ACC112 (cell line): Measurements from ENCODE around the gene CD320.
"Not testable (repeated sequence)": the region's sequence is repeated elsewhere in the genome, so short reads cannot be mapped to it uniquely, and the experiment has no call there.

Source experiments
- H2AFZ ChIP-seq: fragments of 200-600 bp; sonication (generic); one replicate; pipeline ENCODE4 v1.6.0; 2017; ENCODE audit warnings: antibody characterized with exemption, low read length; ENCODE audit not compliant: unreplicated experiment
- H3K27ac ChIP-seq: fragments of 200-600 bp; sonication (generic); 2 replicates; pipeline ENCODE4 v1.5.1; 2014; ENCODE audit warnings: low read depth, mild to moderate bottlenecking, antibody characterized with exemption, low read length, moderate library complexity
- H3K27me3 ChIP-seq: fragments of 200-600 bp; sonication (generic); 2 replicates; pipeline ENCODE4 v1.6.1; 2014; ENCODE audit warnings: mild to moderate bottlenecking, antibody characterized with exemption, low read length, moderate library complexity, mixed read lengths; ENCODE audit not compliant: insufficient read depth
- H3K36me3 ChIP-seq: fragments of 200-600 bp; sonication (generic); 2 replicates; pipeline ENCODE4 v1.6.1; 2016; ENCODE audit warnings: mild to moderate bottlenecking, antibody characterized with exemption, low read length, moderate library complexity, mixed read lengths; ENCODE audit not compliant: insufficient read depth
- H3K4me1 ChIP-seq: fragments of 200-600 bp; sonication (generic); one replicate; pipeline ENCODE4 v1.6.1; 2016; ENCODE audit warnings: low read length, mixed read lengths; ENCODE audit not compliant: insufficient read depth, unreplicated experiment, control insufficient read depth
- H3K4me3 ChIP-seq: fragments of 200-600 bp; sonication (generic); 2 replicates; pipeline ENCODE4 v1.5.1; 2014; ENCODE audit warnings: mild to moderate bottlenecking, low read depth, low read length
- H3K79me2 ChIP-seq: fragments of 200-600 bp; sonication (generic); one replicate; pipeline ENCODE4 v1.6.0; 2016; ENCODE audit warnings: low read length; ENCODE audit not compliant: control insufficient read depth, unreplicated experiment, insufficient read depth

The CD320 gene

DNA sequence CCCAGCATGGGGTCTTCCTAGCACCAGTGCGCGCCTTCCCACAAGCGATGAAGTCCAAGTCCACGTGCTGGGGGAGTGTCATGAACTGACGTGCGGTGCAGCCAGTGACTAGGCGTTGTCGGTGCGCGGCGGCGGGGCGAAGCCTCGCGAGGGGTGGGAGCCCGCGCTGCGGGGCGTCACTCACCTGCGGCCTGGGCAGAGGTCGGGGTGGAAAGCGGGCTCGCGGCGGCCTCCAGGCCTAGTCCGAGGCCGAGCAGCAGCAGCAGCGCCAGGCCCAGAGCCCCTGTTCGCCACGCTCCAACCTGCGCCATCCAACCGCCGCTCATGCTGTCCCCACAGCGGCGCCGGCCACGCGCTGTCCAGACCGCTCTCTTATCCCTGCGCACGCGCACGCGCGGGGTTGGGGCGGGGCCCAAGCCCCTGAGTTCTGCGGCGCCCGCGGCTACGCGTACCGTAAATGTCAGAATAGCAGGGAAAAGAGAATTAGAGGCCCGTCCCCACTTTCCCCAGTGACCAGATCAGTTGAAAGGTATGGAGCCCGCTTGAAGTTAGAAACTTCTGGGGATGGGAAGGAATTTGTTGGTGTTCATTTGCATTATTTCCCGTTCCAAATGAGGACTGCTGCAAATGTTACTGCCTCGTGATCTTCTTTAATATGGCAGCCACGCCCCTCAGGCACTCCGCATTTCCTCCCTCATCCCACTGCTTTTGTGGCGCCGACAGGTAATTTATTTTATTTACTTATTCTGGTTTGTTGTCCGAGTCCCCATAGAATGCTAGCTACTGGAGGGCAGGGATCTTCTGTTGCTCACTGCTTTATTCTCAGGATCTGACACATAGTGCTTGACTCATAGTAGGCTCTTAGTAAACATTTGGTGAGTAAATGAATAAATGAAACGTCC, at the start of gene CD320:
Gene CD320, minus strand, starts transcription at position 394 of the 902 bp plus-strand sequence. Its CDS starts 68 bp downstream, at position 326.
- Histone ChIP-seq H3K27ac (peak within 1 kb of the TSS; percentile 52; the same call in 1 of the 2 replicates), H3K4me1 (no peaks in the 10 kb centered on the region), H3K36me3 (no peaks in the 10 kb centered on the region), H3K27me3 (no peaks in the 10 kb centered on the region), H3K79me2 (peaks cover 3% of the 10 kb centered on the region), H2AFZ (no peak within 1 kb of the TSS), H3K4me3 (peak within 1 kb of the TSS; percentile 89)

DNA sequence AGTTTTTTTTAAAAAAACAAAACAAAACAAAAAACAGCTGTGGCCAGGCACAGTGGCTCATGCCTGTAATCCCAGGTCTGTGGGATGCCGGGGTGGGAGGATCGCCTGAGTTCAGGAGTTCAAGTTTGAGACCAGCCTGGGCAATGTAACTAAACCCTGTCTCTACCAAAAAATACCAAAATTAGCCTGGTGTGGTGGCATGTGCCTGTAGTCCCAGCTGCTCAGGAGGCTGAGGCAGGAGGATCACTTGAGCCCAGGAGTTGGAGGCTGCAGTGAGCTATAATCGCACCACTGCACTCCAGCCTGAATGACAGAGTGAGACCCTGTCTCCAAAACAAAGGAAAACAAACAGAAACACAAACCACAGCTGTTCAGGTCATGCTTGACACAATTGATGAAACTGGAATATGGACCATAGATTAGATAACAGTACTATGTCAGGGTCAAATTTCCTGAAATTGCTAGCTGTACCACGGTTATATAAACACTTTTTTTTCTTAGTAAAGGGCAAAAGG, 48.9 kb upstream of the CD320 start:
- H3K4me1 ChIP-seq: peaks cover 27% of the 10 kb centered on the region

DNA sequence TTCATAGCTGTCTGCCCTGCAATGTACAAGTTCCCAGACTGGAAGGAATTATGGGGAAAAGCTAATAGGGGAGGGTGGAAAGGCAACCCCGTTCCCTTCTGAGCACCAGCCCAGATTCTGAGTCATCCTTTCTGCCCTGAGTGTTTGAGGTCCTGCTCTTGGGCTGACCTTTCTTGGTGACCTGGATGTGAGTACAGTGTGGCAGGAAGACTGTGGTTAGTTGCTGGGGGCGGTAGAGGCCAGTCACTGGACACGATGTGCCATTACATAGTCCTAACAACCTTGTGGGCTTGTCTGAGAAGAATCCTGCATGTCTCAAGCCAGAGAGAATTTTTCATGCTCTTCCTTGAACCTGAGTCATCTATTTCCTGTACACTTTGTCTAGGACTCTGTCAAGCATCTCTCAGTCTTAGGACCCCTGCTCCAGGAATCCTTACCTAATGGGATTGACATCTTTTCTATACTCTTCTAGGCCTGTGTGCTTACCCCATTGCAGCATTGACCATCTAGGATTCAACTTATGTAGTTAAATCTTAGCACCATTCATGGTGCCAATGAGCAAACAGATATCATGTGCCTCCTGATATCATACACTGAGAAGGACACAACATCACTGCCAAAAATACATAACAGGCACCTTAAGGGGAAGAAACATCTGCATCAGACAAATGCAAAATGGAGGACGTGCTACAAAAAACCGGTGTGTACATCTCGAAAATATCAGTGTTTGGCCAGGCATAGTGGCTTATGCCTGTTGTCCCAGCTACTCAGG, 47.7 kb upstream of the CD320 start:
- H3K4me1 ChIP-seq: peaks cover 24% of the 10 kb centered on the region

More for the DNA sequence above, 48.9 kb upstream of the CD320 start:
- Histone ChIP-seq H3K27ac (peak overlapping the region; percentile 98), H2AFZ (no peak overlapping the region), H3K36me3 (no peaks in the 10 kb centered on the region), H3K4me3 (no peak overlapping the region), H3K79me2 (no peaks in the 10 kb centered on the region), H3K27me3 (no peaks in the 10 kb centered on the region)

DNA sequence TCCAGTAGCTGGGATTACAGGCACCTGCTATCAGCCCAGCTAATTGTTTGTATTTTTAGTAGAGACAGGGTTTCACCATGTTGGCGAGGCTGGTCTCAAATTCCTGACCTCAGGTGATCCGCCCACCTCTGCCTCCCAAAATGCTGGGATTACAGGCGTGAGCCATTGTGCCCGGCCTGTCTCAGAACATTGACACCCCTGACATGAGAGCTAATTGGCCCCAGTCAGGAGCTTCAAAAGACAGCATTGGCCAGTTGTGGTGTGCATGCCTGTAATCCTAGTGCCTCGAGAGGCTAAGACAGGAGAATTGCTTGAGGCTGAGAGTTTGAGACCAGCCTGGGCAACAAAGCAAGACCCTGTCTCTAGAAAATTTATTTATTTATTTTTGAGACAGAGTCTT, 44.7 kb upstream of the CD320 start:
- not testable (repeated sequence) for H3K36me3 ChIP-seq, H2AFZ ChIP-seq, H3K27ac ChIP-seq, H3K4me3 ChIP-seq, H3K27me3 ChIP-seq, H3K79me2 ChIP-seq
- H3K4me1 ChIP-seq: peaks cover 18% of the 10 kb centered on the region

More for the DNA sequence above, 47.7 kb upstream of the CD320 start:
- Histone ChIP-seq H3K4me3 (peak overlapping the region; percentile 47; the same call in 1 of the 2 replicates), H3K79me2 (no peaks in the 10 kb centered on the region), H2AFZ (no peak overlapping the region), H3K36me3 (no peaks in the 10 kb centered on the region), H3K27me3 (no peaks in the 10 kb centered on the region), H3K27ac (peak overlapping the region; percentile 98)

DNA sequence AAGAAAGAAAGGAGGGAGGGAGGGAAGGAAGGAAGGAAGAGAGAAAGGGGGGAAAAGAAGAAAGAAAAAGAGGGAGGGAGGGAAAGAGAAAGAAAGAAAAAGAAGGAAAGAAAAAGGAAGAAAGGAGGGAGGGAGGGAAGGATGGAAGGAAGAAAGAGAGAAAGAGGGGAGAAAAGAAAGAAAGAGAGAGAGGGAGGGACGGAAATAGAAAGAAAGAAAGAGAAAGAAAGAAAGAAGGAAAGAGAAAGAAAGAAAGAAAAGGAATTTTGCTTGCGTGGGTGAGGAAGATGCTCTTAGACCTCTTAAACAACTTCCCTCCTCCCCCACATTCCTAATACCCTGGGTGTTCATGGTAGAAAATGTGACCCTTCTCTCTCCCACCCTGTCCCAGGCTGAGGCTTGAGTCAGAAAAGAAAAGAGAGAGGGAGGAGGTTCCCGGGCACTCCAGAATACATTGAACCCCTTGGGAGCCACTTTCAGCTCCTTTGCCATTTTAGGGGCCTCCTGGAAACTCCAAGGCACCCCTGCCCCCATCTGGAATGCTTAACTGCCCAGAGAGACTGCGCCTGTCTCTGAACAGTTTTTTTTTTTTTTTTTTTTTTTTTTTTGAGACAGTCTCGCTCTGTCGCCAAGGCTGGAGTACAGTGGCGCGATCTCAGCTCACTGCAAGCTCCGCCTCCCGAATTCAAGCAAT, 44.1 kb upstream of the CD320 start:
- H3K27ac ChIP-seq: no peak overlapping the region
- H3K4me3 ChIP-seq: peak overlapping the region; percentile 55
- no peaks in the 10 kb centered on the region for H3K79me2 ChIP-seq
- peaks cover 18% of the 10 kb centered on the region for H3K4me1 ChIP-seq
- peak overlapping the region; percentile 12 for H2AFZ ChIP-seq
- no peaks in the 10 kb centered on the region for H3K27me3 ChIP-seq
- H3K36me3 ChIP-seq: no peaks in the 10 kb centered on the region

DNA sequence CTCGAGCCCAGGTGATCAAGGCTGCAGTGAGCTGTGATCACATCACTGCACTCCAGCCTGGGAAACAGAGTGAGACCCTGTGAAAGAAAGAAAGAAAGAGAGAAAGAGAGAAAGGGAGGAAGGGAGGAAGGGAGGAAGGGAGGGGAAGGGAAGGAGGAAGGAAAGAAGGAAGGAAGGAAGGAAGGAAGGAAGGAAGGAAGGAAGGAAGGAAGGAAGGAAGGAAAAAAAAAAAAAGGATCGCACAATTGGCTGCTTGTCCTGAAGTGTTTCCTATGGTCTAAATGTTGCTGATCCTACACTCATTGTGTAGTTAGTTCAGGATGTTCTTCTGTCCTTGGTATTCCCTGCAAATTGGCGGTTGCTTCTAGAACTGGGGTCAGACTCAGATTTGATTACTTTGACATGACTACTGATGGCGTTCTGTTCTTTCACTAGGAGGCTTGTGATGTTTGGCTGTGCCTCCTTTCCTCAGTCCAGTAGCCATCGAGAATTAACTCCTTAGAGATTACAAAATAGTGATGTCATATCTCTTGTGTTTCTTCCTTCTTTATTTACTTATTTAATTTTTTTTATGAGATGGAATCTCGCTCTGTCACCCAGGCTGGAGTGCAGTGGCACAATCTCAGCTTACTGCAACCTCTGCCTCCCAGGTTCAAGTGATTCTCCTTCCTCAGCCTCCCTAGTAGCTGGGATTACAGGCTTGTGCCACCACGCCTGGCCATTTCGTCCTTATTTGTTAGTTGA, 41.6 kb upstream of the CD320 start:
- not testable (repeated sequence) for H3K36me3 ChIP-seq, H3K4me1 ChIP-seq, H3K27me3 ChIP-seq, H2AFZ ChIP-seq, H3K79me2 ChIP-seq, H3K27ac ChIP-seq, H3K4me3 ChIP-seq

DNA sequence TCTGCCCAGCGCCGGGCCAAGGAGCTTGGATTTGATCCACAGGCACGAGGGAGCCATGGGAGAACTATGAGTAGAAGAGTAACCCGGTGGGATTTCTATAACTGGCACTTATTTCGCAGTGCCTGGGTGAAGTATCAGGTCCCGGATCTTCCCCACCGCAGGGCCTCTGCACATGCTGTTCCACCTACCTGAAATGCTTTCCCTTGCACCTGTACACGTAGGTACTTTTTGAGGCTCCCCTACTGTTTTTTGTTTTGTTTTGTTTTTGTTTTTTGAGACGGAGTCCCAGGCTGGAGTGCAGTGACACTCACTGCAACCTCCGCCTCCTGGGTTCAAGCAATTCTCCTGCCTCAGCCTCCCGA, 35.3 kb upstream of the CD320 start:
- no peaks in the 10 kb centered on the region for H3K4me1 ChIP-seq
- H3K4me3 ChIP-seq: peak overlapping the region; percentile 63; the same call in 1 of the 2 replicates
- H3K27ac ChIP-seq: no peak overlapping the region
- no peak overlapping the region for H2AFZ ChIP-seq
- H3K27me3 ChIP-seq: peaks cover 10% of the 10 kb centered on the region; the same call in 1 of the 2 replicates
- H3K36me3 ChIP-seq: no peaks in the 10 kb centered on the region
- no peaks in the 10 kb centered on the region for H3K79me2 ChIP-seq

DNA sequence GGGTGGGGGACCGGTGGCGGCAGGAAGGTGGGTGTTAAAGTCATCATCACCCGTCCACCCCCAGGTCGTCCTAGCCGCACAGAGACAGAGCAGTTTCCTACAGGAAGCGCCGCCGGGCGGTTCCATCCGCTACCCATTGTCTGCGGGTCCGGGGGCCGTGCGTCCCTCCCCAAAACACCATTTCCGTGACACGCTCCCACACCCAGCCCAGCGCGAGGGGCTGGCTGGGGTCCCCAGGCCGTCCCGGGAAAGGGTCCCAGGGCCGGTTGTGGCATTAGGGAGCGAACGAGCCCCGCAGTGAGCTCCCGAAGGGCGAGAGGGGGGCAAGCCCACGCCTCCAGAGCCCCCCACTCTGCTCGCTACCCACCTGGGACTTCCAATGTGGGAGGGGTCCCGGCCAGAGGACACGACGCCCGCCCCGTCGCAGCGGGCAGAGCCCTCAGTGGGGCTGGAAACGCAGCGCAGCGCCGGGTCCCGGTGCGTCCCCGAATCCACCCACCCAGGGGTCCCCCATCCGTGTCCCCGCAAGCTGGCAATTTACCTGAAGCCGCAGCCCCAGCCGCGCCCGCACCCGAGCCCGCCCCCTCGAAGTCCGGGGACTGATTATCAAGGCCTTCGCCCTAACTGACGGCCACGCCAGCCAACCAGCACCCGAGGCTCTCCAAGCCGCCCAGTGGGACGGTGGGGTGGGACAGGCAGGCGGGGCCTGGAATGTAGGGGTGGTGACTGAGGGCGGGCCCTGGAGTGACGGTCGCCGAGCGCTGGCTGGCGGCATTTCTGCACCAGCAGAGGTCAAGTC, 34.7 kb upstream of the CD320 start, which contains the start of gene KANK3:
Gene KANK3, minus strand, starts transcription at position 579 of the 799 bp plus-strand sequence. CDS start 5,434 bp downstream, outside the sequence.
- peaks cover 10% of the 10 kb centered on the region; the same call in 1 of the 2 replicates for H3K27me3 ChIP-seq
- H3K27ac ChIP-seq: no peak within 1 kb of the TSS
- H3K79me2 ChIP-seq: no peaks in the 10 kb centered on the region
- no peaks in the 10 kb centered on the region for H3K36me3 ChIP-seq
- no peaks in the 10 kb centered on the region for H3K4me1 ChIP-seq
- peak within 1 kb of the TSS; percentile 25 for H2AFZ ChIP-seq
- H3K4me3 ChIP-seq: peak within 1 kb of the TSS; percentile 63

DNA sequence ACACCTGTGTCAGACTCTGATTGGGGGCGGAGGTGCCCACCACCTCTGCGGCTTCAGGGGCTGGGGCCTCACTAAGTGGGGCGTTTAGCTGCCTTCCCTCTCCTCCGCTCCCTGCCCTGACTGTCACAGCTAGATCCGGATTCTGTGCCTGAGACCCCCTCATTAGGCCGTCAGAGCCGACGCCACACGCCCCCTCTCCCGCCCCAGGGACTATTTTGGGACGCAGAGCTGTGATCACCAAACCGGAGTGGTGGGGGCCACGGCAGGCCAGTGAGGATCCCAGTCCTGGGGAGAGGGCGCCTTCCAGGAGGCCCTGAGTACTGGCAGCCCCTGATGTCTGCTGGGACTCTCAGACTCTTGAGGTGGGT, 34.1 kb upstream of the CD320 start:
- Histone ChIP-seq H3K27ac (no peak overlapping the region), H2AFZ (no peak overlapping the region), H3K4me3 (no peak overlapping the region), H3K36me3 (no peaks in the 10 kb centered on the region), H3K79me2 (no peaks in the 10 kb centered on the region), H3K4me1 (no peaks in the 10 kb centered on the region), H3K27me3 (peaks cover 10% of the 10 kb centered on the region; the same call in 1 of the 2 replicates)
